SK-N-SH (cell line): ENCODE measurements around the gene PDE6B.

Experiments used
- CTCF ChIP-seq: fragments of 200-600 bp; sonication (generic); IDR thresholded peaks from 2 replicates; pipeline ENCODE4 v1.6.1; 2017; ENCODE audit warnings: antibody characterized with exemption, mild to moderate bottlenecking, moderate library complexity
- FOXM1 ChIP-seq: IDR thresholded peaks from 2 replicates; pipeline ENCODE4 v1.4.0; 2012; ENCODE audit warnings: low read depth, mild to moderate bottlenecking
- GABPA ChIP-seq: IDR thresholded peaks from 2 replicates; pipeline ENCODE4 v1.4.0; 2012; ENCODE audit warnings: low read depth, mild to moderate bottlenecking
- NFIC ChIP-seq: IDR thresholded peaks from 2 replicates; pipeline ENCODE4 v1.4.0; 2012; ENCODE audit warnings: borderline replicate concordance
- REST ChIP-seq: IDR thresholded peaks from 2 replicates; pipeline ENCODE4 v1.6.1; 2012; ENCODE audit warnings: mild to moderate bottlenecking, low read depth, low read length, moderate library complexity
- USF1 ChIP-seq: IDR thresholded peaks from 2 replicates; pipeline ENCODE4 v1.4.0; 2012; ENCODE audit warnings: low read depth, borderline replicate concordance

GRCh38 chr4:707929-708630 is 82.7 kb downstream of the PDE6B start:
- TF ChIP-seq CTCF (no peak), GABPA (no peak), NFIC (no peak), REST (no peak), USF1 (no peak), FOXM1 (no peak)
